Pancreas (tissue), 10 donors: Measurements from ENCODE around the gene ARL4A. TPM values are rescaled to one million over a fixed set of nuclear protein-coding genes. Genes with fewer than 3 reads are reported as not detected.

ENCODE experiments used
- ATAC-seq, 4 donors: fragments of 200-7000 bp; cut with Tn5 transposase; one replicate each; pipeline versions ENCODE4 v1.8.0 to v1.9.1; 2020; ENCODE audit warnings: mild to moderate bottlenecking in 4 of 4, moderate library complexity in 4 of 4
- DNase-seq, 6 donors: peaks; one replicate each; pipeline ENCODE4 v3.0.0-alpha.2; 2020
- FAIRE-seq: peaks from 2 replicates; lab custom pipeline; 2012; peaks lifted over from hg19 to GRCh38; lab: Jason Lieb, UNC
- H3K27ac ChIP-seq, 4 donors: fragments of 200-600 bp; sonication (generic); 1 replicate in 3 of 4; 2 replicates in 1 of 4; pipeline versions ENCODE4 v1.5.0 to v1.8.0; 2020
- H3K27me3 ChIP-seq, 4 donors: fragments of 200-600 bp; one replicate each; pipeline ENCODE4 v1.8.0; 2021
- H3K36me3 ChIP-seq, 3 donors: fragments of 200-600 bp; sonication (generic) in 1 of 3; one replicate each; pipeline versions ENCODE4 v1.5.0 to v1.8.0; 2020 to 2021
- H3K4me1 ChIP-seq, 3 donors: fragments of 200-600 bp; one replicate each; pipeline ENCODE4 v1.8.0; 2021
- H3K4me3 ChIP-seq, 4 donors: fragments of 200-600 bp; sonication (generic) in 2 of 4; one replicate each; pipeline versions ENCODE4 v1.5.0 to v1.8.0; 2020 to 2021
- H3K9me3 ChIP-seq, 4 donors: fragments of 200-600 bp; one replicate each; pipeline ENCODE4 v1.8.0; 2021
- CTCF ChIP-seq, 4 donors: fragments of 200-600 bp; sonication (generic) in 3 of 4; IDR thresholded peaks; one replicate each; pipeline versions ENCODE4 v1.5.0 to v1.8.0; 2021; ENCODE audit warnings: antibody characterized with exemption in 4 of 4
- WGBS, 2 donors: extraction: QIAGEN DNeasy Blood & Tissue Kit; methylation state at CpG; one replicate each; pipeline ENCODE4 v1.1.7; 2013; 5-methylcytosine and 5-hydroxymethylcytosine counted together
- intact Hi-C, 3 donors: fragments of 100-400 bp; cut with DNase I; formaldehyde crosslinking; loops; one replicate each; pipeline versions ENCODE4 v1.11.1 to v1.14.2; 2022
- polyA plus RNA-seq, 2 donors: library from polyadenylated mRNA; stranded (reverse); fragments of 200-250 nt; gene quantifications; one replicate each; pipeline ENCODE4 v1.2.3, GENCODE V29; 2013
- total RNA-seq, 6 donors: library from RNA; stranded (reverse); fragmentation: NEBNext Ultra II Directional in 4 of 6; extraction: Animal tissue kit (Norgen Biotek cat#: 25700) in 4 of 6; gene quantifications; one replicate each; pipeline versions ENCODE4 v1.2.1 to v1.2.4, GENCODE V29; 2021 to 2023
- donor health status: healthy with polysubstance abuse.
- donor health status: DM: no; HTN: no; CAD: no; lungs with moderate emphysema.
- donor health status: DM: no; HTN: no; CAD: no.
- donor health status: control.
- donor health status: control.
- donor health status: Bipolar disorder and iron deficiency.
- donor health status: DM: yes; HTN: yes; CAD: no.
- donor health status: DM: no; HTN: no; CAD: no.
- donor health status: DM: no; HTN: no; CAD: no.
- donor health status: DM: yes; HTN: yes; CAD: no.

Gene ARL4A
- total and polyA plus RNA-seq, 8 donors = 1.9 to 8.6 (median 4.2) TPM

GRCh38 chr7:12709726-12710502, 22.5 kb downstream of the ARL4A start:
- H3K9me3 ChIP-seq = no peaks in the 10 kb centered on the region
- FAIRE-seq = peak; percentile 43
- intact Hi-C loops = no loop called here
- no peak overlapping the region for H3K27ac ChIP-seq
- no peaks in the 10 kb centered on the region for H3K4me1 ChIP-seq
- no peak for TF ChIP-seq CTCF (IDR thresholded peaks at IDR 0.05)
- DNase-seq = no peak
- H3K36me3 ChIP-seq = no peaks in the 10 kb centered on the region
- H3K4me3 ChIP-seq = no peak overlapping the region
- no peaks in the 10 kb centered on the region for H3K27me3 ChIP-seq
- no peak for ATAC-seq
- 88 to 96% methylated on average over 2 of the region's 2 CpGs for WGBS, 2 donors

- no peak overlapping the region for H3K27ac ChIP-seq
- H3K4me3 ChIP-seq = no peak overlapping the region
- H3K36me3 ChIP-seq = no peaks in the 10 kb centered on the region
- 84 to 88% methylated on average over 10 of the region's 11 CpGs for WGBS, 2 donors
- H3K9me3 ChIP-seq = no peaks in the 10 kb centered on the region
- no peak for TF ChIP-seq CTCF (IDR thresholded peaks at IDR 0.05)
- no peak for FAIRE-seq
- H3K4me1 ChIP-seq = no peaks in the 10 kb centered on the region
- no peak for ATAC-seq
- intact Hi-C loops = no loop called here
- no peak for DNase-seq
- no peaks in the 10 kb centered on the region for H3K27me3 ChIP-seq
Measured at GRCh38 chr7:12711124-12711523, 23.7 kb downstream of the ARL4A start.

- Histone ChIP-seq H3K27ac (no peak overlapping the region), H3K27me3 (no peaks in the 10 kb centered on the region), H3K4me3 (no peak overlapping the region), H3K4me1 (no peaks in the 10 kb centered on the region), H3K36me3 (no peaks in the 10 kb centered on the region), H3K9me3 (no peaks in the 10 kb centered on the region)
- intact Hi-C loops = no loop called here
- FAIRE-seq = no peak
- ATAC-seq = no peak
- WGBS, 2 donors = 60 to 67% methylated on average over 2 of the region's 2 CpGs
- no peak for TF ChIP-seq CTCF (IDR thresholded peaks at IDR 0.05)
- no peak for DNase-seq
Measured at GRCh38 chr7:12712236-12712635, 24.8 kb downstream of the ARL4A start.

- no peak for FAIRE-seq
- Histone ChIP-seq H3K4me3 (no peak overlapping the region), H3K27me3 (no peaks in the 10 kb centered on the region), H3K27ac (no peak overlapping the region), H3K9me3 (no peaks in the 10 kb centered on the region), H3K4me1 (no peaks in the 10 kb centered on the region), H3K36me3 (no peaks in the 10 kb centered on the region)
- intact Hi-C loops = no loop called here
- ATAC-seq = no peak
- 93 to 100% methylated on average over 1 of the region's 1 CpG for WGBS, 2 donors
- TF ChIP-seq CTCF (IDR thresholded peaks at IDR 0.05) = no peak
- no peak for DNase-seq
Measured at GRCh38 chr7:12713625-12714378, 26.4 kb downstream of the ARL4A start.

GRCh38 chr7:12714379-12714737, 26.9 kb downstream of the ARL4A start:
- WGBS, 2 donors = 90 to 92% methylated on average over 1 of the region's 1 CpG
- no peaks in the 10 kb centered on the region for H3K36me3 ChIP-seq
- H3K9me3 ChIP-seq = no peaks in the 10 kb centered on the region
- intact Hi-C loops = no loop called here
- no peak for ATAC-seq
- H3K27ac ChIP-seq = no peak overlapping the region
- FAIRE-seq = no peak
- no peak overlapping the region for H3K4me3 ChIP-seq
- DNase-seq = no peak
- no peak for TF ChIP-seq CTCF (IDR thresholded peaks at IDR 0.05)
- no peaks in the 10 kb centered on the region for H3K27me3 ChIP-seq
- no peaks in the 10 kb centered on the region for H3K4me1 ChIP-seq
